Naive thymus-derived CD4-positive, alpha-beta T cell (primary cell): ENCODE data around the gene RAD51C. TPM values are rescaled to one million over a fixed set of nuclear protein-coding genes. Genes with fewer than 3 reads are reported as not detected.
A peak's percentile ranks its signal among the peaks of the same experiment; 100 is the strongest.
"Not testable (repeated sequence)": the region's sequence is repeated elsewhere in the genome, so short reads cannot be mapped to it uniquely, and the experiment has no call there.

Experiments used
- ATAC-seq: fragments of 150-1000 bp; cut with Tn5 transposase; 2 replicates; pipeline ENCODE4 v1.10.0; 2021; ENCODE audit warnings: mild to moderate bottlenecking, moderate library complexity
- CTCF ChIA-PET: fragments of 350-600 bp; sonication (Branson Sonifier 250); formaldehyde crosslinking; loops from one replicate; lab custom pipeline; 2021; ENCODE audit warnings: antibody characterized with exemption; lab: Charles Lee
- POLR2A ChIA-PET: fragments of 350-600 bp; sonication (Branson Sonifier 250); formaldehyde crosslinking; loops from one replicate; lab custom pipeline; 2021; ENCODE audit warnings: antibody characterized with exemption, inconsistent platforms; lab: Charles Lee
- DNase-seq, 9 donors: peaks; one replicate each; pipeline versions ENCODE4 v3.0.0 to v3.0.0-alpha.2; 2020 to 2022; ENCODE audit warnings: mixed read lengths in 1 of 9
- H3K27ac ChIP-seq: one replicate; pipeline ENCODE4 v1.7.0; 2013; ENCODE audit warnings: mild to moderate bottlenecking, low read depth, low read length, moderate library complexity
- H3K27me3 ChIP-seq, 2 donors: one replicate each; pipeline ENCODE4 v1.7.0; 2013; ENCODE audit warnings: low read length in 2 of 2, mild to moderate bottlenecking in 2 of 2, moderate library complexity in 2 of 2; ENCODE audit not compliant: control insufficient read depth in 2 of 2, insufficient read depth in 2 of 2
- H3K36me3 ChIP-seq, 3 experiments: 1 replicate in 2 of 3; 2 replicates in 1 of 3; pipeline ENCODE4 v1.7.0; 2013; ENCODE audit warnings: low read length in 3 of 3, mild to moderate bottlenecking in 3 of 3, moderate library complexity in 1 of 3; ENCODE audit not compliant: insufficient read depth in 3 of 3, control insufficient read depth in 2 of 3
- H3K4me1 ChIP-seq, 2 donors: one replicate each; pipeline ENCODE4 v1.7.0; 2013; ENCODE audit warnings: low read length in 2 of 2, mild to moderate bottlenecking in 2 of 2, moderate library complexity in 1 of 2; ENCODE audit not compliant: control insufficient read depth in 2 of 2, insufficient read depth in 2 of 2
- H3K4me3 ChIP-seq: 2 replicates; pipeline ENCODE4 v1.7.0; 2013; ENCODE audit warnings: mild to moderate bottlenecking, low read length
- H3K9me3 ChIP-seq, 3 experiments: 1 replicate in 2 of 3; 2 replicates in 1 of 3; pipeline ENCODE4 v1.7.0; 2013; ENCODE audit warnings: low read length in 3 of 3; ENCODE audit not compliant: control insufficient read depth in 2 of 3
- H3K27ac Mint-ChIP-seq, 9 donors: one replicate each; pipeline ENCODE4 v1.8.0; 2020 to 2022; ENCODE audit warnings: mixed read lengths in 9 of 9, mild to moderate bottlenecking in 8 of 9, moderate library complexity in 5 of 9, inconsistent platforms in 2 of 9
- H3K27me3 Mint-ChIP-seq, 5 donors: one replicate each; pipeline ENCODE4 v1.8.0; 2021 to 2022; ENCODE audit warnings: mixed read lengths in 5 of 5, mild to moderate bottlenecking in 1 of 5
- H3K36me3 Mint-ChIP-seq, 5 donors: one replicate each; pipeline ENCODE4 v1.8.0; 2020 to 2022; ENCODE audit warnings: mixed read lengths in 5 of 5, mild to moderate bottlenecking in 3 of 5, inconsistent platforms in 1 of 5
- H3K4me1 Mint-ChIP-seq, 7 donors: one replicate each; pipeline ENCODE4 v1.8.0; 2020 to 2022; ENCODE audit warnings: mixed read lengths in 7 of 7, mild to moderate bottlenecking in 3 of 7, inconsistent platforms in 1 of 7
- H3K4me3 Mint-ChIP-seq, 10 donors: one replicate each; pipeline ENCODE4 v1.8.0; 2020 to 2022; ENCODE audit warnings: mild to moderate bottlenecking in 10 of 10, mixed read lengths in 10 of 10, moderate library complexity in 6 of 10, inconsistent platforms in 2 of 10
- H3K9me3 Mint-ChIP-seq, 11 donors: one replicate each; pipeline ENCODE4 v1.8.0; 2020 to 2022; ENCODE audit warnings: mixed read lengths in 11 of 11, mild to moderate bottlenecking in 4 of 11, inconsistent platforms in 1 of 11, moderate library complexity in 1 of 11
- intact Hi-C, 2 donors: fragments of 100-400 bp; cut with micrococcal nuclease; formaldehyde crosslinking; loops; one replicate each; pipeline ENCODE4 v1.15.1; 2023
- polyA plus RNA-seq, 2 donors: library from polyadenylated mRNA; unstranded; fragments of 300-500 nt; fragmentation: Illumina TruSeq; gene quantifications; one replicate each; pipeline ENCODE4 v1.2.3, GENCODE V29; 2021
- total RNA-seq, 6 experiments: library from RNA in 5 of 6; stranded (reverse) in 5 of 6; gene quantifications; 1 replicate in 5 of 6; 2 replicates in 1 of 6; pipeline ENCODE4 v1.2.3 and lab custom pipeline; 2021 to 2026

The RAD51C gene
- 10 to 100 TPM; 11.4 to 52.6 (median 27.8) TPM for total RNA-seq
- polyA plus RNA-seq, result 10 to 100 TPM; 46.5 to 57.9 TPM
- 8.7 reads per million, percentile 33 among the genes with 10 or more reads in this experiment for total RNA-seq (lab: John Stamatoyannopoulos, UW)

DNA sequence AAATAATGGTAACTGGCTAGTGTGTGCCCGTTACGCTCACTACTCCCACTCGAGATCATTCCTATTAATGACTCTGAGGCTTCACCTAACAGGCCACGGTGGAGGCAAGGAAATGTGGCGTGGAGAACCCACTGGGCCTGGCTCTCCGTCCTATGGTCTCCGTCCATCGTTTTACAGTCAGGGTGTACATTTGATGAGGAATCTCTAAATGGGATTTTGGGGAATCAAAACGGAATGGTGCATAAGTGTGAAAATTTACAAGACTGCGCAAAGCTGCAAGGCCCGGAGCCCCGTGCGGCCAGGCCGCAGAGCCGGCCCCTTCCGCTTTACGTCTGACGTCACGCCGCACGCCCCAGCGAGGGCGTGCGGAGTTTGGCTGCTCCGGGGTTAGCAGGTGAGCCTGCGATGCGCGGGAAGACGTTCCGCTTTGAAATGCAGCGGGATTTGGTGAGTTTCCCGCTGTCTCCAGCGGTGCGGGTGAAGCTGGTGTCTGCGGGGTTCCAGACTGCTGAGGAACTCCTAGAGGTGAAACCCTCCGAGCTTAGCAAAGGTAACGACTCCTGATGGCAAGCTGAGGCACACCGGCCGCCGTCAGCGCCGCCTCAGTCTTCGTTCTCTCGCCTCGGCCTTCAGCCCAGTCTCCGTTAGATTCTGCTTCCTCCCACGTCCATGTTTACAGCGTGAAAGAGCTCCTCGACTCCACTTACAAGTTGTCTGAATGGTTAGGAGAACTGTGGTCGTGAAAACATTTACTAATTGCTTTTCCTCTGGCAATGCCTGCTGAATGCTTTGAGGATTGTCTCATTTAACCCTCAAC, at the start of gene RAD51C:
RAD51C (plus strand) TSS at position 364 of the 817 bp plus-strand sequence; CDS start at position 406, 42 bp downstream.
- peak within 1 kb of the TSS; percentile 75 for H3K4me3 ChIP-seq
- CTCF ChIA-PET, result interaction anchor here (0.6 kb wide), 1 partner anchor 11 kb away, joined by 4 read pairs; no protein-coding TSS in a partner anchor
- intact Hi-C loops, result loop anchor here (1.0 to 10.0 kb wide), 9 partner anchors 33 to 1608 kb away; partner anchors contain the start of genes AKAP1 (in 1 of the 2) and TRIM37 (in 1 of the 2)
- Mint-ChIP-seq H3K9me3 (peaks cover 0 to 3% (median 0%) of the 10 kb centered on the region in 11 donors), H3K4me1 (peaks cover 20 to 37% (median 31%) of the 10 kb centered on the region in 7 donors), H3K4me3 (peak within 1 kb of the TSS; percentile 85 to 99 (median 94)), H3K27me3 (peaks cover 0 to 2% (median 0%) of the 10 kb centered on the region in 5 donors), H3K36me3 (peaks cover 0 to 12% (median 4%) of the 10 kb centered on the region in 5 donors), H3K27ac (peak within 1 kb of the TSS; percentile 87 to 96 (median 89))
- peak within 1 kb of the TSS; percentile 77 for H3K27ac ChIP-seq
- peaks cover 12 to 17% of the 10 kb centered on the region in 2 donors for H3K4me1 ChIP-seq
- H3K36me3 ChIP-seq, result peaks cover 0 to 3% (median 0%) of the 10 kb centered on the region in 3 experiments
- POLR2A ChIA-PET, result interaction anchor here (0.5 to 2.4 kb wide), 9 partner anchors 19 to 1540 kb away, joined by 3 to 18 read pairs (median 3); partner anchors contain the start of gene RNF43
- H3K27me3 ChIP-seq, result no peaks in the 10 kb centered on the region
- DNase-seq (peak; percentile 66 to 86 (median 82)), ATAC-seq (peak; percentile 99)
- no peaks in the 10 kb centered on the region for H3K9me3 ChIP-seq

DNA sequence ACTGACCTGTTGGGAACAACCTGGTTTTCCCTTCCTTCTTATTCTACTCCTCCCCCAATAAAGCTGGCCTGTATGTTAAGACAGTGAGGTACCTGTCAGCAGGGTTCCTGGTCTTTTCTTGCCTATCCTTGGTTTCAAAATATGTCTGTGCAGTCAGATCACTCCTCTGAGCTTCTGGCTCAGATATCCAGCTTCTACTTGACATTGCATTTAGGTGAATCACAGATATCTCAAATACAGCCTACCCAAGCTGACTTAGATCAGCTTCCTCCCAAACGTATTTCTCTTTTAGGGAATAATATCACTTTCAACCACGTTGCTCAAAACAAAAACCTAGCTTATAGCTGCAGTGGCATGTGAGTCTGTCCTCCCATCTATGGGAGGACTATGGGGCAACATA, 49.3 kb upstream of the RAD51C start:
- H3K4me1 ChIP-seq, result no peaks in the 10 kb centered on the region
- no peak overlapping the region for H3K4me3 ChIP-seq
- H3K9me3 ChIP-seq, result no peaks in the 10 kb centered on the region
- Mint-ChIP-seq H3K4me1 (peaks cover 0 to 4% (median 0%) of the 10 kb centered on the region in 7 donors), H3K27ac (no peak overlapping the region), H3K9me3 (peaks cover 0 to 1% (median 0%) of the 10 kb centered on the region in 11 donors), H3K36me3 (no peaks in the 10 kb centered on the region), H3K4me3 (no peak overlapping the region), H3K27me3 (no peaks in the 10 kb centered on the region)
- H3K36me3 ChIP-seq, result no peaks in the 10 kb centered on the region
- no peak overlapping the region for H3K27ac ChIP-seq
- intact Hi-C loops, result no loop called here
- no peaks in the 10 kb centered on the region for H3K27me3 ChIP-seq
- ChIA-PET CTCF (no interaction called here), POLR2A (interaction anchor here (1.3 kb wide), 1 partner anchor 11 kb away, joined by 6 read pairs; no protein-coding TSS in a partner anchor)
- DNase-seq, result no peak
- no peak for ATAC-seq

DNA sequence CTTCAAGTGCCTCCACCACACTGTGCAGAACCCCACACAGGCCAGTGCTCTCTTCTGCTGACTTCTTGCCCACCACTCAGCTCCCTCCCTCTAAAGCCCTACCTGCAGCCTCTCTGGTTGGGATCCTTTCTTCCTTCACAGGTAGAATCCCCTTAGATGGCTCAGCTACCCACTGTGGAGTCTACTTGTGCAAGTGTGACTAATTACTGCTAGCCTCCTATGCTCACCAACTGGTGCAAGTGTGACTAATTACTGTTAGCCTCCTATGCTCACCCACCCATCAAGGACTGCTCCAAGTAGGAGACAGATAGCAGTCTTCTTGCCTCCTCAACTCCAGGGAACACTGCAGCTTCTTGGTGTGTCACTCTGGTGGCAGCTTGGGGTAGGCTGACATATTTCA, 44.2 kb upstream of the RAD51C start:
- H3K4me3 ChIP-seq, result no peak overlapping the region
- no peaks in the 10 kb centered on the region for H3K27me3 ChIP-seq
- H3K9me3 ChIP-seq, result no peaks in the 10 kb centered on the region
- intact Hi-C loops, result no loop called here
- CTCF ChIA-PET, result no interaction called here
- H3K36me3 ChIP-seq, result no peaks in the 10 kb centered on the region
- H3K4me1 Mint-ChIP-seq, result peaks cover 0 to 4% (median 0%) of the 10 kb centered on the region in 7 donors
- no peak for DNase-seq
- no peak overlapping the region for H3K27ac ChIP-seq
- H3K4me1 ChIP-seq, result no peaks in the 10 kb centered on the region
- H3K4me3 Mint-ChIP-seq, result no peak overlapping the region
- peaks cover 0 to 1% (median 0%) of the 10 kb centered on the region in 11 donors for H3K9me3 Mint-ChIP-seq
- no peaks in the 10 kb centered on the region for H3K27me3 Mint-ChIP-seq
- POLR2A ChIA-PET, result interaction anchor here (0.6 kb wide), 1 partner anchor 20 kb away, joined by 3 read pairs; no protein-coding TSS in a partner anchor
- ATAC-seq, result no peak
- no peaks in the 10 kb centered on the region for H3K36me3 Mint-ChIP-seq
- H3K27ac Mint-ChIP-seq, result no peak overlapping the region

DNA sequence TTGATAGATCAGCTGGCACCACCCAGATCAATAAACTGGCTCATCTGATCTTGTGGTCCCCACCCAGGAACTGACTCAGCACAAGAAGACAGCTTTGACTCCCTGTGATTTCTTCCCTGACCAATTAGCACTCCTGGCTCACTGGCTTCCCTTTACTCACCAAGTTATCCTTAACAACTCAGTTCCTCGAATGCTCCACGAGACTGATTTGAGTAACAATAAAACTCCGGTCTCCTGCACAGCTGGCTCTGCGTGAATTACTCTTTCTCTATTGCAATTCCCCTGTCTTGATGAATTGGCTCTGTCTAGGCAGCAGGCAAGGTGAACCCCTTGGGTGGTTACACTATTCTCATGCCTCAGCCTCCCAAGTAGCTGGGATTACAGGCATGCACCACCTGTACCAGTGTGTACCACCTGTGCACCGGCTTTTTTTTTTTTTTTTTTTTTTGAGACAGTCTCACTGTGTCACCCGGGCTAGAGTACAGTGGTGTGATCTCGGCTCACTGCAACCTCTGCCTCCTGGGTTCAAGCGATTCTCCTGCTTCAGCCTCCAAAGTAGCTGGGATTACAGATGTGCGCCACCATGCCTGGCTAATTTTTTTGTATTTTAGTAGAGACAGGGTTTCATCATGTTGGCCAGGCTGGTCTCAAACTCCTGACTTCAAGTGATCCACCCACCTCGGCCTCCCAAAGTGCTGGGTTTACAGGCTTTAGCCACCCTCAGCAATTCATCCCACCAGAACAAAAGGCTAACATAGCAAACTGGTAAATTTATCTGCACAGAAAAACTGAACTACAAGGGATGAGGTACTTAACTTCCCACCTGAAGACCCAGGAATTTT, 34.2 kb upstream of the RAD51C start:
- H3K27me3 ChIP-seq, H3K36me3 ChIP-seq, H3K4me1 ChIP-seq, intact Hi-C loops, H3K36me3 Mint-ChIP-seq, DNase-seq, ATAC-seq, H3K9me3 ChIP-seq: not testable (repeated sequence)
- peaks cover 10 to 20% (median 15%) of the 10 kb centered on the region in 7 donors for H3K4me1 Mint-ChIP-seq
- H3K27me3 Mint-ChIP-seq, result peaks cover 0 to 11% (median 0%) of the 10 kb centered on the region in 5 donors
- ChIA-PET POLR2A (interaction anchor here (0.8 to 2.6 kb wide), 2 partner anchors 26 to 30 kb away, joined by 3 to 30 read pairs; no protein-coding TSS in a partner anchor), CTCF (interaction anchor here (0.7 kb wide), 1 partner anchor 672 kb away, joined by 3 read pairs; no protein-coding TSS in a partner anchor)
- Histone ChIP-seq H3K27ac (peak overlapping the region; percentile 82), H3K4me3 (peak overlapping the region; percentile 44)
- H3K4me3 Mint-ChIP-seq, result peak overlapping the region; percentile 83 to 93 (median 88)
- H3K9me3 Mint-ChIP-seq, result peaks cover 0 to 11% (median 0%) of the 10 kb centered on the region in 11 donors
- peak overlapping the region; percentile 94 to 100 (median 97) for H3K27ac Mint-ChIP-seq

DNA sequence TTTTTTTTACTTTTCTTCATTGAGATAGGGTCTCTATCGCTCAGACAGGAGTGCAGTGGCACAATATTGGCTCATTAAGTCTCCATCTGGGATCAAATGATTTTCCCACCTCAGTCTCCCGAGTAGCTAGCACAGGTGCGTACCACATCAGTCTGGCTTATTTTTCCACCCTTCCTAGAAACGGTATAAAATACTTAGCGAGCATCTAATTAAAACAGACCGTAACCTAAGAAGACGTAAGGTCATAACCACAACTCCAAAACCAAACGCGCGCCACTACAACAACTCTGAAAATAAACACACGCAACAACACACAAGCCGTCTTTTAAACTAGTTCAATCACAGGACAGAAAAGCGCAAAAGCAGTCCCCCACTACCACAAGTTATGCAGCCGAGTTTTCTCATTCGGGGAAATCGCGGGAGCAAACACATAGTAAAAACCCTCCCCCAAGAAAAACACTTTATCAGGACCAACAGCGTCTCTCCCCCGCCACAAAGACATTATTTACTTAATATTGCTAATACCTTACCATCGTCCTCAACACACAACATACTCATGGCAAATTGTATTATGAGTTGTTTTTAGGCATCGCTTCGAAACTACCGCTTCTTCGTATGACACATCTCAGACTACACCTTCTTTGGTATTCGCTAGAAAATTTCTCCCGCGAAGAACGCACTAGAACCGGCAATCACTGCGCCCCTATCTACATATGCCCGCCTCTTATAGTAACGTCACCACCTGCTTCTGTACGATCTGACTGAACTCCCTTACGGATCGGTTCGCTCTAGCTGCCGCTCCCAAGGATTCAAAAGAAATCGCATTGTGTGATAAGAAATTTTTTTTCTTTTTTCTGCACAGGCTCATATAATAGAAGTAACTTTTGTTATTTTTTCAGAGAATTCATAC, 33.3 kb upstream of the RAD51C start:
- intact Hi-C loops, result loop anchor here (1.0 kb wide), 6 partner anchors 27 to 496 kb away; partner anchors contain the start of genes RAD51C (in 2 of the 2), TEX14 (in 2 of the 2), MTMR4 (in 1 of the 2) and PRR11 (in 1 of the 2)
- Histone ChIP-seq H3K27me3 (no peaks in the 10 kb centered on the region), H3K36me3 (no peaks in the 10 kb centered on the region)

More for the DNA sequence above, 33.3 kb upstream of the RAD51C start:
- peak overlapping the region; percentile 82 for H3K27ac ChIP-seq
- Mint-ChIP-seq H3K9me3 (peaks cover 0 to 11% (median 0%) of the 10 kb centered on the region in 11 donors), H3K27ac (peak overlapping the region; percentile 94 to 100 (median 97)), H3K4me1 (peaks cover 10 to 20% (median 15%) of the 10 kb centered on the region in 7 donors), H3K4me3 (peak overlapping the region; percentile 83 to 93 (median 88)), H3K36me3 (no peaks in the 10 kb centered on the region), H3K27me3 (peaks cover 0 to 11% (median 0%) of the 10 kb centered on the region in 5 donors)
- ATAC-seq (peak; percentile 88), DNase-seq (peak; percentile 47 to 89 (median 82))
- CTCF ChIA-PET, result interaction anchor here (0.7 to 1.0 kb wide), 2 partner anchors 66 to 671 kb away, joined by 3 read pairs; no protein-coding TSS in a partner anchor
- POLR2A ChIA-PET, result interaction anchor here (0.7 to 2.6 kb wide), 2 partner anchors 27 to 140 kb away, joined by 3 to 30 read pairs; no protein-coding TSS in a partner anchor
- peak overlapping the region; percentile 44 for H3K4me3 ChIP-seq
- no peaks in the 10 kb centered on the region for H3K9me3 ChIP-seq
- H3K4me1 ChIP-seq, result no peaks in the 10 kb centered on the region
